Ishikawa (cell line): Measurements from ENCODE around the gene DNAJB11.

Experiments used
- CEBPB ChIP-seq: IDR thresholded peaks from 2 replicates; pipeline ENCODE4 v1.6.1; 2012
- CREB1 ChIP-seq: IDR thresholded peaks from 2 replicates; pipeline ENCODE4 v1.6.1; 2012; ENCODE audit warnings: low read depth
- EGR1 ChIP-seq: IDR thresholded peaks from 2 replicates; pipeline ENCODE4 v1.6.1; 2012
- EP300 ChIP-seq: IDR thresholded peaks from 2 replicates; pipeline ENCODE4 v1.6.1; 2012; ENCODE audit warnings: borderline replicate concordance
- FOXM1 ChIP-seq: IDR thresholded peaks from 2 replicates; pipeline ENCODE4 v1.6.1; 2012; ENCODE audit warnings: low read depth, borderline replicate concordance
- NFIC ChIP-seq: IDR thresholded peaks from 2 replicates; pipeline ENCODE4 v1.6.1; 2012
- RAD21 ChIP-seq: IDR thresholded peaks from 2 replicates; pipeline ENCODE4 v1.6.1; 2012; ENCODE audit warnings: low read depth
- TAF1 ChIP-seq: IDR thresholded peaks from 2 replicates; pipeline ENCODE4 v1.6.1; 2012; ENCODE audit warnings: low read depth, mild to moderate bottlenecking
- TCF12 ChIP-seq: IDR thresholded peaks from 2 replicates; pipeline ENCODE4 v1.6.1; 2012; ENCODE audit warnings: low read depth
- TEAD4 ChIP-seq: IDR thresholded peaks from 2 replicates; pipeline ENCODE4 v1.6.1; 2012
- YY1 ChIP-seq: IDR thresholded peaks from 2 replicates; pipeline ENCODE4 v1.6.1; 2012; ENCODE audit warnings: low read depth
- ZBTB7A ChIP-seq: IDR thresholded peaks from 2 replicates; pipeline ENCODE4 v1.6.1; 2012; ENCODE audit warnings: low read depth
- TF ChIP-seq, protein P1 (sequence below): IDR thresholded peaks from 2 replicates; pipeline ENCODE4 v1.6.1; 2012
- TF ChIP-seq, protein P2 (sequence below): IDR thresholded peaks from 2 replicates; pipeline ENCODE4 v1.6.1; 2012; ENCODE audit warnings: low read depth, mild to moderate bottlenecking
- TF ChIP-seq, protein P3 (sequence below): IDR thresholded peaks from 2 replicates; pipeline ENCODE4 v1.6.1; 2012

The DNAJB11 gene

DNA sequence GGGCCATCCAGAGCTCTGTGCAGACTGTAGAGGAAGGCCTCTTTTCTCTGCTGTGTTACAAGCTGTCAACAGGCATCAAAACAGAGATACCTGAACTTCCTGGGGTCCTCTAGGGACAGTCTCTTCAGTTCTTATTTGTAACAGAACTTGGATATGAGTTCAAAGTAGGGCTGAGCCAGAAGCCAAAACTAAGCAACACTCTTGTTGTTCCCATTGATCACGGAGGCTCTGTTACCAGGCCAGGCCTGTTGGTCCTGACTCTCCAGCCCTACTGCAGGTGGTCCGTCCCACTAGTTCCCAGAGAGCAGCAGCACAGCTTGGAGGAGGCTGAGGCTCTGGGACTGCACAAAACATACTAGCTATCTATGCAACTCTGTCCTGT lies 29.3 kb downstream of the DNAJB11 start:
- TF ChIP-seq TAF1 (no peak), RAD21 (no peak), ZBTB7A (no peak), TEAD4 (no peak), FOXM1 (no peak), NFIC (no peak), TCF12 (no peak), YY1 (no peak), EGR1 (no peak), CEBPB (no peak), CREB1 (no peak), EP300 (no peak)
- TF ChIP-seq, protein P1, sequence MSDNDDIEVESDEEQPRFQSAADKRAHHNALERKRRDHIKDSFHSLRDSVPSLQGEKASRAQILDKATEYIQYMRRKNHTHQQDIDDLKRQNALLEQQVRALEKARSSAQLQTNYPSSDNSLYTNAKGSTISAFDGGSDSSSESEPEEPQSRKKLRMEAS, result no peak
- TF ChIP-seq, protein P2, sequence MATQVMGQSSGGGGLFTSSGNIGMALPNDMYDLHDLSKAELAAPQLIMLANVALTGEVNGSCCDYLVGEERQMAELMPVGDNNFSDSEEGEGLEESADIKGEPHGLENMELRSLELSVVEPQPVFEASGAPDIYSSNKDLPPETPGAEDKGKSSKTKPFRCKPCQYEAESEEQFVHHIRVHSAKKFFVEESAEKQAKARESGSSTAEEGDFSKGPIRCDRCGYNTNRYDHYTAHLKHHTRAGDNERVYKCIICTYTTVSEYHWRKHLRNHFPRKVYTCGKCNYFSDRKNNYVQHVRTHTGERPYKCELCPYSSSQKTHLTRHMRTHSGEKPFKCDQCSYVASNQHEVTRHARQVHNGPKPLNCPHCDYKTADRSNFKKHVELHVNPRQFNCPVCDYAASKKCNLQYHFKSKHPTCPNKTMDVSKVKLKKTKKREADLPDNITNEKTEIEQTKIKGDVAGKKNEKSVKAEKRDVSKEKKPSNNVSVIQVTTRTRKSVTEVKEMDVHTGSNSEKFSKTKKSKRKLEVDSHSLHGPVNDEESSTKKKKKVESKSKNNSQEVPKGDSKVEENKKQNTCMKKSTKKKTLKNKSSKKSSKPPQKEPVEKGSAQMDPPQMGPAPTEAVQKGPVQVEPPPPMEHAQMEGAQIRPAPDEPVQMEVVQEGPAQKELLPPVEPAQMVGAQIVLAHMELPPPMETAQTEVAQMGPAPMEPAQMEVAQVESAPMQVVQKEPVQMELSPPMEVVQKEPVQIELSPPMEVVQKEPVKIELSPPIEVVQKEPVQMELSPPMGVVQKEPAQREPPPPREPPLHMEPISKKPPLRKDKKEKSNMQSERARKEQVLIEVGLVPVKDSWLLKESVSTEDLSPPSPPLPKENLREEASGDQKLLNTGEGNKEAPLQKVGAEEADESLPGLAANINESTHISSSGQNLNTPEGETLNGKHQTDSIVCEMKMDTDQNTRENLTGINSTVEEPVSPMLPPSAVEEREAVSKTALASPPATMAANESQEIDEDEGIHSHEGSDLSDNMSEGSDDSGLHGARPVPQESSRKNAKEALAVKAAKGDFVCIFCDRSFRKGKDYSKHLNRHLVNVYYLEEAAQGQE, result no peak
- TF ChIP-seq, protein P3, sequence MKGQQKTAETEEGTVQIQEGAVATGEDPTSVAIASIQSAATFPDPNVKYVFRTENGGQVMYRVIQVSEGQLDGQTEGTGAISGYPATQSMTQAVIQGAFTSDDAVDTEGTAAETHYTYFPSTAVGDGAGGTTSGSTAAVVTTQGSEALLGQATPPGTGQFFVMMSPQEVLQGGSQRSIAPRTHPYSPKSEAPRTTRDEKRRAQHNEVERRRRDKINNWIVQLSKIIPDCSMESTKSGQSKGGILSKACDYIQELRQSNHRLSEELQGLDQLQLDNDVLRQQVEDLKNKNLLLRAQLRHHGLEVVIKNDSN, result no peak

DNA sequence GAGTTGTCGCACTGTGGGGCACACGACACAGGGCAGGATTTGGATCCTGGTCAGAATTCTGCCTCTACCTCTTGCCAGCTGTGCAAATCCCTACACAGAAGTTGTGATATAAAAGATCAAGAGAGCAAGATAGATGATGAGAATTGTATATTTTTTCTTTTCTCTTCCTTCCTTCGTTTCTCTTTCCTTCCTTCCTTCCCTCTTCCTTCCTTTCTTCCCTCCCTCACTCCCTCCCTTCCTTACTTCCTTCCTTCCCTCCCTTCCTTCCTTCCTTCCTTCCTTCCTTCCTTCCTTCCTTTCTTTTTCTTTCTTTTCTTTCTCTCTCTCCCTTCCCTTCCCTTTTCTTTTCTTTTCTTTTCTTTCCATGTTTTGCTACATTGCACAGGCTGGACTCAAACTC lies 30.4 kb downstream of the DNAJB11 start:
- TF ChIP-seq, protein P1, result no peak
- no peak for TF ChIP-seq EP300
- no peak for TF ChIP-seq TAF1
- TF ChIP-seq, protein P3, result no peak
- no peak for TF ChIP-seq CREB1
- no peak for TF ChIP-seq CEBPB
- TF ChIP-seq, protein P2, result no peak
- no peak for TF ChIP-seq NFIC
- no peak for TF ChIP-seq RAD21
- no peak for TF ChIP-seq ZBTB7A
- no peak for TF ChIP-seq TCF12
- TF ChIP-seq YY1, result no peak
- TF ChIP-seq FOXM1, result no peak
- no peak for TF ChIP-seq TEAD4
- TF ChIP-seq EGR1, result no peak

DNA sequence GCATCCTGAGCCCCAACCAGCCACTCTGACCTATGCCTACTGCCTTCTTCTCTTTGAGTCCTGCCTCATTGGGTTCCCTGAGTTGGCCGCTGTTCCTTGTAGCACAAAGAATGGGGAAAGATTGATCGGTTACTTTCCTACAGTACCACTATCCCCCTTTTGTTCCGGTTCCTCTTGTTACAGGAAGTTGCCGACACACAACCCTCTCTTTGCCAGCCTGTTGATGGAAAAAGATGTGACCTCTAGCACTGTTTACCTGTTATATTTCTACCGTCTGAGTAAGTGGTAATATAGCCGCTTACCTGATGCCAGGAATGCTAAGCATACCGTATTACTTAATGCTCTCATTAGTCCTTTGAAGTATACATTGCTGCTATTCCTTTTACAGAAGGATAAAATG lies 32.6 kb downstream of the DNAJB11 start:
- TF ChIP-seq TCF12 (no peak), TAF1 (no peak), CREB1 (no peak), NFIC (no peak), FOXM1 (no peak), TEAD4 (no peak), EP300 (no peak), RAD21 (no peak), YY1 (no peak), ZBTB7A (no peak), CEBPB (no peak), EGR1 (no peak)
- TF ChIP-seq, protein P1, result no peak
- TF ChIP-seq, protein P3, result no peak
- TF ChIP-seq, protein P2, result no peak

DNA sequence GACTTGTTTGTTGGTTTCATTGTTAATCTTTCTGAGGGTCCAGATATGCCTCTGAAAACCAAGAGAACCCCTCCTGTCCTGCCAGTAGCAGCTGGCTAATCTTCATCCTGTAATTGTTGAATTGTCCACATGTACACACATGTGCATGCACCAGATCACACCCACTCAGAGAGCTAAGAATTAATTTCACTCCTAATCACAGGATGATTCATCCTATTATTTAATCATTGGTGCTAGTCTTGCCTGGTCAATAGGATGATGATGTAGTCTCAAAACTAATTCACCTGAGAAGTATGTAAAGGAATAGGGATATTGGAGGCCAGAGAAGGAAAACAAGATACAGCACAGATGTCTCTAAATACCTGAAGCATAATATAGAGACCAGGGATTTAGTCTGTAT lies 34.6 kb downstream of the DNAJB11 start:
- TF ChIP-seq, protein P3, result no peak
- TF ChIP-seq EP300, result no peak
- TF ChIP-seq, protein P1, result no peak
- TF ChIP-seq RAD21, result no peak
- TF ChIP-seq TEAD4, result no peak
- no peak for TF ChIP-seq TCF12
